NCI-H2081 (cell line): ENCODE measurements around the gene PPCDC.

Experiments
- DNase-seq, 2 experiments: peaks; one replicate each; lab custom pipeline; 2025; lab: John Stamatoyannopoulos, UW

PPCDC gene

DNA sequence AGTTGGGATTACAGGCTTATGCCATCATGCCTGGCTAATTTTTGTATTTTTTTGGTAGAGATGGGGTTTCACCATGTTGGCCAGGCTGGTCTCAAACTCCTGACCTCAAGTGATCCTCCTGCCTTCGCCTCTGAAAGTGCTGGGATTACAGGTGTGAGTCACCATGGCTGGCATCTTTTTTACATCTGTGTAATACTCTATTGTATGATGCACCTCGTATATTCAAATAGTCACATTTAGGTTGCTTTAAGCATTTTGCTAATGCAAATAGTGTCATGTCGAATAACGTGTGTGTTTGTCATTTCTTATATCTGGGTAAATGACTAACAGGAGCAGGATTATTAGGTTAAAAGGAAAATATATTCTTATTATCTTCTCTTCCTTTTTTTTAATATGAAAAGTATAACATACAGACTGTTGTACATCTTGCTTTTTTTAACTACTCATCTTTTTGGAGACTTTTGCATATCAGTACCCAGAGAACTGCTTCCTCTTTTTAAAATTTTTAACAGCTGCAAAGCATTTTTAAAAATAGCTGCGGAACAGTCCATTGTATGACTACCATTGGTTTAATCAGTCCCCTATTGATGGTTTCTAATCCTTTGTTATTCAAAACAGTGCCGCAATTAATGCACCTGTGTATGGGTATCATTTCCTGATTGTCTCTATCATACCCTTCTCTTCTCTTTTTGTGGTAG is 14.6 kb upstream of the PPCDC start:
- no peak for DNase-seq

- no peak for DNase-seq
Measured at GRCh38 chr15:75016431-75016830, 7.0 kb upstream of the PPCDC start.

DNA sequence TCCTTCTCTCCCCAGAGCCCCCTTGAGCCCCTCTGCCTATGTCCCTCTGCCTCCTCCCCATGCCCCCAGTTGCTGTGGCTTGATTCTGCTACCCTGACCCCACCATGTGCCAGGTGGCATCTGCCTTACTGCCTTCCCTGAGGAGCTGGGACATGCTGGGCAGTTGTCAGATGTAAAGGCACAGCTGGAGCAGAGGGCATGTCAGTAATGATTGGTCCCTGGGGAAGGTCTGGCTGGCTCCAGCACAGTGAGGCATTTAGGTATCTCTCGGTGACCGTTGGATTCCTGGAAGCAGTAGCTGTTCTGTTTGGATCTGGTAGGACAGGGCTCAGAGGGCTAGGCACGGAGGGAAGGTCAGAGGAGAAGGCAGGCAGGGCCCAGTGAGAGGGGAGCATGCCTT is 3.5 kb upstream of the PPCDC start:
- no peak for DNase-seq

DNA sequence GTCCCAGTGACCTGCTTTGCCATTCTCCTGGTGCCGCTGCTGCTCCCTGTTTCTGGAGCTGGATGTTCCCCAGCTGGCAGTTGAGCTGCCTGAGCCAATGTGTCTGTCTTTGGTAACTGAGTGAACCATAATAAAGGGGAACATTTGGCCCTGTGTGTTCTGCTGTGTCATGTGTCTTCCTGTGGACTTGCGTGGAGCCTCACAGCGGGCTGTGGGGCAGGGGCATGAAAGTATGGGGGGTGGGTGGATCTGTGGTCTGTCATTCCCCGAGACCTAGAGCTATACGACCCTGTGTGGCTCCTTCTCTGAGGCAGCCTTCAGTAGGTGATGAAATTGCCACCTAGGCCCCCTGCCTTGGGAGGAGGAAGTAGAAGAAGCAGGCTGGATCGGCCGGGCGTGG is 2.0 kb upstream of the PPCDC start:
- no peak for DNase-seq

GRCh38 chr15:75022783-75023180 is 608 bp upstream of the PPCDC start:
- no peak for DNase-seq

GRCh38 chr15:75023872-75024636 is 664 bp downstream of the PPCDC start:
- DNase-seq: peak; percentile 7 to 55

GRCh38 chr15:75025107-75025506 is 1.7 kb downstream of the PPCDC start:
- DNase-seq: peak; percentile 13 to 32

- DNase-seq: no peak
Measured at GRCh38 chr15:75025548-75026260, 2.3 kb downstream of the PPCDC start.

GRCh38 chr15:75027551-75027950 is 4.2 kb downstream of the PPCDC start:
- no peak for DNase-seq

GRCh38 chr15:75028991-75029377 is 5.6 kb downstream of the PPCDC start:
- no peak for DNase-seq

- peak; percentile 77 to 82 for DNase-seq
Measured at GRCh38 chr15:75029378-75030022, 6.1 kb downstream of the PPCDC start.

DNA sequence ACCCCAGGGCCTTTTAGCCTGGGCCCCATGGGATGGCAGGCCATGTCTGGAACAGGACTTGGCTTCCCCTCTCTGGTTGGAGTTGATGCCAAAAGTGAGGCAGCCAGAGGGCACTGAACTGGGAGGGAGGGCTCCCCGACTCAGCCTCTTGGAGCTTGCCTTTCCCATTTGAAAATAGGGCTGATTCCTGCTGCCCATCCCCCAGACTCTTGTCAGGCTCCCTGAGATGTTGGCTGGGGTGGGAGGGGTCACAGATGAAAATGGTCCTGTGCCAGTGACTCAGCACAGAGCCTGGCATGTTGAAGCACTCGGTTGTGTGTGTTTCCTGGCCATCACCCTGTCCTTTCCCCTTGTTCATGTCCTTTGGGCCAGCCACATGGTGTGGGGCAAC is 6.6 kb downstream of the PPCDC start:
- no peak for DNase-seq

DNA sequence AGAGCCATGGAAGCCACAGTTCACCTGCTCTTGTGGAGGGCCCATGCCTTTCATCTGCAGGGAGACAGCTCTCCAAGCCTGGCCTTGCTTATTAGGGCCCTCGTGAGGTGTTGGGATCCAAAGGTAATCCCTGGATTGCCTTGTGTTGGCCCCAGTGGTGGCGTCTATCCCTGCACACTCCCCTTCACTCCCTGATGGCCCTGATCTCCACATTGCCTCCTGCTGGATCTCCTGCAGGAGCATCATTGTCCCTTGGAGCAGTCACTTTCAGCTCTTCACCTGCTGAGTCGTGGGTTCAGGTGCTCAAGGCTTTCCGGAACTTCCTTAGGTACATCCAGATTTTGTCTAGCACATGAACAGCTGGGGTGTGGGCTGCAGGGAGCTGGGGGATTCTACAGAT is 7.0 kb downstream of the PPCDC start:
- no peak for DNase-seq

DNA sequence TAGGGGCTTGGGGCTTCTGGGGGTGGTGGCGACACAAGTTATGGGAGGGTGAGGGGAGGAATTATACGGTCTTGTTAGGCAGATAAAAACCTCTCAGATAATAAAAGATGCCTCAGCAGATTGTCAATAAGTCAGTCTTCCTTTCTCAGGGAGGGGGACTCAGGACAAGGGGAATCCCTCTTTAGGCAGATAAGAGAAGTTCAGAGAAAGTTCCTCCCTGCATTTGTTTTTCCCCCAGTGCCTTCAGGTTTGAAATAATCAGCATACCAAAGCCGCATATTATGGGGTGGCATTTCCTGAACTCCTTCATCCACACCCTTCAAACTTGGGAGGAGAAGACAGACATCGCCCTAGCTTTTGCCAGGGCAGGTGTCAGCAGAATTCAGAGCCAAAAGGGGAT is 8.5 kb downstream of the PPCDC start:
- no peak for DNase-seq

- DNase-seq: peak in 1 of 2 experiments; percentile 35
Measured at GRCh38 chr15:75032395-75032794, 9.0 kb downstream of the PPCDC start.

GRCh38 chr15:75033809-75034208 is 10.4 kb downstream of the PPCDC start:
- no peak for DNase-seq

DNA sequence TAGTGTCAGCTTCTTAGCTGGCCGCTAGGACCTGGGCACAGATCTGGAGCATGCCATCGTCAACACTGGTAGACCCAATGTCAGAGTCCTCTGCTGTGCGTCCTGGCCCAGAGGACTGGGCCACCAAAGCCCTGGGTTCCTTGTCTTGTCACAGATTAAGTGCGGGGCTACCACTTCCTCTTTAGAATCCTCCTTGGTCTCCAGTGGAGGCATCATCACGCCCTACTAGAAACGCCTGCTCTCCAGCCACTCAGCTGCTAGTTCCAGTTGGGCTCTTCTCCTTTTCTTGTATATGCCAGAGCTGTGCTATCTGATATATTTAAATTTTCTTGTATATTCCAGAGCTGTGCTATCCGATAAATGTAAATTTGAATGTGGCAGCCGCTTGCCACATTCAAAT is 11.2 kb downstream of the PPCDC start:
- DNase-seq: no peak

DNA sequence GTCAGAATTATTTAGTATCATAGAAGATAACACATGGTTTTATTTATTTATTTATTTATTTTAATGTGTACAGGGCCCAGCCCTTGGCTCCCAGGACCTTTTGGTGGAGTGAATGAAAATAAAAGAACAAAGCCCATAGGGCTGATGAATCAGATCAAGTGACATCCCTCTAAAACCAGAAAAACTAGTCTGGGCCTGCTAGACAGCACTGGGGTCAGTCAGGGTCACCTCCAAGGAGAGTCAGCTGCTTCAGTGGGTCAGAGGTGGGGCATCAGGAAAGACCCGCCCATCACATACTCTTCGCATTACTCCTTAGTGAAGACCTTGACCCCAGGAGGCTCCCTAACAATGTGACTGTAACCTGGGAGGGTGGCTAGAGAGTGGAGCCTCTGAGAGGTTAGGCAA is 12.8 kb downstream of the PPCDC start:
- no peak for DNase-seq

GRCh38 chr15:75037685-75038084 is 14.3 kb downstream of the PPCDC start:
- DNase-seq: no peak

- DNase-seq: no peak
Measured at GRCh38 chr15:75038231-75038630, 14.8 kb downstream of the PPCDC start.

GRCh38 chr15:75042730-75043508 is 19.5 kb downstream of the PPCDC start:
- DNase-seq: peak in 1 of 2 experiments; percentile 12
